SK-N-SH treated with all-trans-retinoic acid at 6 μM for 48 hours (cell line): ENCODE data around the gene KCNG4.
A peak's percentile ranks its signal among the peaks of the same experiment; 100 is the strongest.

Experiments
- ATAC-seq: fragments of 200-7000 bp; cut with Tn5 transposase; 3 replicates; pipeline ENCODE4 v1.9.1; 2020; ENCODE audit warnings: mild to moderate bottlenecking, moderate library complexity
- ARNTL ChIP-seq: fragments of 450-650 bp; formaldehyde crosslinking; IDR thresholded peaks from 2 replicates; pipeline ENCODE4 v1.5.0; 2020; ENCODE audit warnings: low read depth, mild to moderate bottlenecking, moderate library complexity, borderline replicate concordance
- BACH2 ChIP-seq: fragments of 250-450 bp; sonication (Bioruptor Pico); IDR thresholded peaks from 2 replicates; pipeline ENCODE4 v1.9.0; 2021; ENCODE audit warnings: mild to moderate bottlenecking, borderline replicate concordance
- CSDC2 ChIP-seq: fragments of 250-450 bp; sonication (Bioruptor Pico); IDR thresholded peaks from 2 replicates; pipeline ENCODE4 v1.5.0; 2020; ENCODE audit warnings: mild to moderate bottlenecking, moderate library complexity
- CSRNP3 ChIP-seq: fragments of 250-450 bp; sonication (Bioruptor Pico); IDR thresholded peaks from 2 replicates; pipeline ENCODE4 v1.5.1; 2021; ENCODE audit warnings: mild to moderate bottlenecking, moderate library complexity
- ESRRG ChIP-seq: fragments of 250-450 bp; sonication (Bioruptor Pico); IDR thresholded peaks from 2 replicates; pipeline ENCODE4 v1.6.1; 2021; ENCODE audit warnings: mild to moderate bottlenecking
- GLIS3 ChIP-seq: fragments of 250-450 bp; sonication (Bioruptor Pico); IDR thresholded peaks from 2 replicates; pipeline ENCODE4 v1.5.0; 2020; ENCODE audit warnings: mild to moderate bottlenecking, moderate library complexity
- ISL1 ChIP-seq: fragments of 250-450 bp; sonication (Bioruptor Pico); IDR thresholded peaks from 2 replicates; pipeline ENCODE4 v2.1.2; 2022; ENCODE audit warnings: mild to moderate bottlenecking, moderate library complexity
- OSR1 ChIP-seq: fragments of 250-450 bp; sonication (Bioruptor Pico); IDR thresholded peaks from 2 replicates; pipeline ENCODE4 v1.8.0; 2022; ENCODE audit warnings: moderate library complexity, mild to moderate bottlenecking, inconsistent platforms
- POU6F1 ChIP-seq: fragments of 250-450 bp; sonication (Bioruptor Pico); IDR thresholded peaks from 2 replicates; pipeline ENCODE4 v1.8.0; 2021; ENCODE audit warnings: low read depth, mild to moderate bottlenecking, moderate library complexity, borderline replicate concordance
- PPARA ChIP-seq: fragments of 250-450 bp; sonication (Bioruptor Pico); IDR thresholded peaks from 2 replicates; pipeline ENCODE4 v1.5.0; 2020; ENCODE audit warnings: mild to moderate bottlenecking, borderline replicate concordance
- SNAI2 ChIP-seq: fragments of 250-450 bp; sonication (Bioruptor Pico); IDR thresholded peaks from 2 replicates; pipeline ENCODE4 v1.5.0; 2020; ENCODE audit warnings: mild to moderate bottlenecking, moderate library complexity
- TCF4 ChIP-seq: fragments of 250-450 bp; sonication (Bioruptor Pico); IDR thresholded peaks from 2 replicates; pipeline ENCODE4 v1.8.0; 2021; ENCODE audit warnings: mild to moderate bottlenecking, moderate library complexity, borderline replicate concordance
- TOX ChIP-seq: fragments of 250-450 bp; sonication (Bioruptor Pico); IDR thresholded peaks from 2 replicates; pipeline ENCODE4 v1.8.0; 2021; ENCODE audit warnings: mild to moderate bottlenecking, moderate library complexity, borderline replicate concordance
- TSHZ2 ChIP-seq: fragments of 250-450 bp; sonication (Bioruptor Pico); IDR thresholded peaks from 2 replicates; pipeline ENCODE4 v1.5.0; 2020; ENCODE audit warnings: mild to moderate bottlenecking, moderate library complexity
- ZNF565 ChIP-seq: fragments of 450-650 bp; formaldehyde crosslinking; conservative IDR thresholded peaks from 2 replicates; pipeline ENCODE4 v1.5.0; 2020; ENCODE audit warnings: low read depth, mild to moderate bottlenecking, moderate library complexity
- ZNF70 ChIP-seq: fragments of 450-650 bp; formaldehyde crosslinking; IDR thresholded peaks from 2 replicates; pipeline ENCODE4 v1.5.0; 2020; ENCODE audit warnings: mild to moderate bottlenecking, moderate library complexity
- ZNF8 ChIP-seq: fragments of 450-650 bp; formaldehyde crosslinking; IDR thresholded peaks from 2 replicates; pipeline ENCODE4 v1.5.0; 2020; ENCODE audit warnings: mild to moderate bottlenecking, moderate library complexity
- TF ChIP-seq, protein P1 (sequence below): fragments of 250-450 bp; sonication (Bioruptor Pico); IDR thresholded peaks from 2 replicates; pipeline ENCODE4 v1.5.1; 2020; ENCODE audit warnings: low read depth, mild to moderate bottlenecking, moderate library complexity

The KCNG4 gene

DNA sequence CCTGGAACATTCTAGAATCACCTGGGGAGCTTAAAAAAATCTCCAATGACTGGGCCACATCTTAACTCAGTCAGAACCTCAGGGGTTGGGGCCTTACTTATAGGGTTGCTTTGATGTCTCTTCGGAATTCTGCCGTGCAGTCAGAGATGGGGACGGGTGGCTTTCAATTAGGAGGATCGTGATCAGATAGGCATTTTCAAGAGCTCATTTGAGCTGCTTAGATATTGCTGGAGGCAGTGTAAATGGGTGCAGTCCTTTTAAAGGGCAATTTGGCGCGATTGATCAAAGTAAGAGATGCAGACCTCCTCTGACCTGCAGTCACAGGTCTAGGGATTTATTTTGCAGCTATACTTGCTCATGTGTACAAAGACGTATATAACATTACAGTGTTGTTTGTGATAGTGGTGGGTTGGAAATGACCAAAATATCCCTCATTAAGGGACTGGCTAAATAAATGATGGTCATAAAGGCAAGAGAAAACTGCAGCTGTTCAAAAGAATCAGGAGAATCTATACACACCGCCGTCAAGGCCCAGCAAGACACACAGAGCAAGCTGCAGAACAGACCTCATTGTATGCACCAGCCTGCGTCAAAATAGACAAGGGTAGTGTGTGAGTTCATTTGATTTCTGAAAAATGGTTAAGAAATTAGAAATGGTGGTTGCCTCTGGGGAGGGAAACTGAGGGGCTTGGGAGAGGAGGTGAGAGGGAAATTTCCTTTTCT, 6.3 kb upstream of the KCNG4 start:
- ATAC-seq, result no peak
- no peak for TF ChIP-seq POU6F1
- TF ChIP-seq GLIS3 (CRISPR knock-in tag), result no peak
- no peak for TF ChIP-seq PPARA

GRCh38 chr16:84244728-84245127, 4.9 kb upstream of the KCNG4 start:
- TF ChIP-seq TOX (no peak), PPARA (no peak), ISL1 (no peak), ARNTL (CRISPR knock-in tag) (no peak), TCF4 (CRISPR knock-in tag) (no peak)
- TF ChIP-seq, protein P1, sequence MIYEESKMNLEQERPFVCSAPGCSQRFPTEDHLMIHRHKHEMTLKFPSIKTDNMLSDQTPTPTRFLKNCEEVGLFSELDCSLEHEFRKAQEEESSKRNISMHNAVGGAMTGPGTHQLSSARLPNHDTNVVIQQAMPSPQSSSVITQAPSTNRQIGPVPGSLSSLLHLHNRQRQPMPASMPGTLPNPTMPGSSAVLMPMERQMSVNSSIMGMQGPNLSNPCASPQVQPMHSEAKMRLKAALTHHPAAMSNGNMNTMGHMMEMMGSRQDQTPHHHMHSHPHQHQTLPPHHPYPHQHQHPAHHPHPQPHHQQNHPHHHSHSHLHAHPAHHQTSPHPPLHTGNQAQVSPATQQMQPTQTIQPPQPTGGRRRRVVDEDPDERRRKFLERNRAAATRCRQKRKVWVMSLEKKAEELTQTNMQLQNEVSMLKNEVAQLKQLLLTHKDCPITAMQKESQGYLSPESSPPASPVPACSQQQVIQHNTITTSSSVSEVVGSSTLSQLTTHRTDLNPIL (CRISPR knock-in tag), result no peak
- TF ChIP-seq, all 23 proteins: peak for 0
- no peak for ATAC-seq

- no peak for TF ChIP-seq ZNF70 (CRISPR knock-in tag)
- TF ChIP-seq ESRRG, result no peak
- TF ChIP-seq ISL1, result no peak
- no peak for TF ChIP-seq CSDC2
- TF ChIP-seq ZNF8, result no peak
- TF ChIP-seq OSR1 (CRISPR knock-in tag), result no peak
- no peak for TF ChIP-seq CSRNP3 (CRISPR knock-in tag)
- 0 out of 3 replicates have a peak, but pooled peaks have one; percentile 28 for ATAC-seq
Measured at GRCh38 chr16:84243732-84244131, 3.9 kb upstream of the KCNG4 start.

DNA sequence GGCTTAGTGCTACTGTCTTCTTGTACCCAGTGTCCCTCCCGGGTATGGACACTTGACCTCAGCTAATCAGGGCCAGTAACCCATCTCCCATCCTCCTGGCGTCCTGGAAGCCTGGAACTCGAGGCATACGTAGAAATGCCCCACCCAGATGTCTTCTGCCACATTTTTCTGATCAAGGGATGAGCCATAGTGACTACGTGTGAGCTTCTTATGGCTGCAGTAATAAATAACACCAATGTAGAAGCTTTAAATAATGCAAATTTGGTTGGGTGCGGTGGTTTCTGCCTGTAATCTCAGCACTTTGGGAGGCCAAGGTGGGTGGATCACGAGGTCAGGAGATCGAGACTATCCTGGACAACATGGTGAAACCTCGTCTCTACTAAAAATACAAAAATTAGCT, 3.0 kb upstream of the KCNG4 start:
- no peak for ATAC-seq
- TF ChIP-seq ARNTL (CRISPR knock-in tag), result no peak
- TF ChIP-seq BACH2 (CRISPR knock-in tag), result no peak
- TF ChIP-seq ESRRG, result no peak
- TF ChIP-seq ZNF565 (CRISPR knock-in tag), result no peak
- TF ChIP-seq CSRNP3 (CRISPR knock-in tag), result no peak
- TF ChIP-seq, protein P1 (CRISPR knock-in tag), result no peak
- no peak for TF ChIP-seq GLIS3 (CRISPR knock-in tag)
- no peak for TF ChIP-seq TCF4 (CRISPR knock-in tag)
- TF ChIP-seq TSHZ2 (CRISPR knock-in tag), result no peak
- no peak for TF ChIP-seq SNAI2 (CRISPR knock-in tag)
- TF ChIP-seq PPARA, result no peak
- no peak for TF ChIP-seq POU6F1
